NCI-H2081 treated with DMSO at 0.1 percent for 48 hours (cell line): ENCODE results near the gene CBR4.
"Not testable (repeated sequence)": the region's sequence is repeated elsewhere in the genome, so short reads cannot be mapped to it uniquely, and the experiment has no call there.

Source experiments
- DNase-seq: peaks from one replicate; lab custom pipeline; 2025; lab: John Stamatoyannopoulos, UW

Gene CBR4

DNA sequence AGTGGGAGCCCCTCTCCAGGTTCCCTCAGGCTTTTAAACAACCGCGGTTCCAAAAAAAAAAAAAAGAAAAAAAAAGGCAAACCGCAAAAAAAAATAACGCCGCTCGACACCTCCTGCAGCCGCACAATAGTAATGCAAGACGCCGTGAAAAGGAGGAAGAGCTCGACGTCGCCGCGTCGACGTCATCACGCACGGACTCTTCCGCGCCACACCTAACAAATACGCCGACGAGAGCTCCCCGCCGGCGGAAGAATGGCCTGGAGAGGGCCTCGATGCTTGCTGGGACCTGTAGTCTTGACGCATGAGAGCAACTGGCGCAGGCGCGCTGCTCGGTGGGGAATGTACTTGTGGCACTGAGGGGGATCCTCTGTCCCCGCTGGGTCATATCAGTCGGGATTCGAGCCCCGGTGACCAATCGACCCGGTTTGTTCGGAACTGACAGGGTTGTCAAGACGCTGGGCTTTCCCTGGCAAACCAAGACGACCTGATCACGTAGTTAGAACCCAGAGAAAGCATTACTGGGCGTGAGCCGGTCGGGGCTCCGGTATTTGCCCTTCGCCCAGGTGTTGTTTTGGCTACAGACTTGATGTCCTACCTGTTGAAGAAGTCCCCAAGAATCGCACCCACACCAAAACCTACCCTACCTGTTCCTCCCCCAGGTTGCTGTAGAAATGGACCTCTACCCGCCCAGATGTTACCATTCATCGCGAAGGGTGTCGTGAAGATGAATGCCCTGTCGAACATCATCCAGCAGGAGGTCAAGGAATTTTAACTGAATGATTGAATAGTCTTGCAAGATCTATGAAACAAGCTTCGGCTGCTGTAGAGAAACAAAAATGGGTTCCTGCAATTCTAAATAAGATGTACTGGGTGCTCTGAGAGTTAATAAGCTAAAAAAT is at the start of gene CBR4:
CBR4 (minus strand) TSS at position 131 of the 899 bp plus-strand sequence. CDS start 166 bp downstream, outside the sequence.
- DNase-seq, result peak; percentile 88

DNA sequence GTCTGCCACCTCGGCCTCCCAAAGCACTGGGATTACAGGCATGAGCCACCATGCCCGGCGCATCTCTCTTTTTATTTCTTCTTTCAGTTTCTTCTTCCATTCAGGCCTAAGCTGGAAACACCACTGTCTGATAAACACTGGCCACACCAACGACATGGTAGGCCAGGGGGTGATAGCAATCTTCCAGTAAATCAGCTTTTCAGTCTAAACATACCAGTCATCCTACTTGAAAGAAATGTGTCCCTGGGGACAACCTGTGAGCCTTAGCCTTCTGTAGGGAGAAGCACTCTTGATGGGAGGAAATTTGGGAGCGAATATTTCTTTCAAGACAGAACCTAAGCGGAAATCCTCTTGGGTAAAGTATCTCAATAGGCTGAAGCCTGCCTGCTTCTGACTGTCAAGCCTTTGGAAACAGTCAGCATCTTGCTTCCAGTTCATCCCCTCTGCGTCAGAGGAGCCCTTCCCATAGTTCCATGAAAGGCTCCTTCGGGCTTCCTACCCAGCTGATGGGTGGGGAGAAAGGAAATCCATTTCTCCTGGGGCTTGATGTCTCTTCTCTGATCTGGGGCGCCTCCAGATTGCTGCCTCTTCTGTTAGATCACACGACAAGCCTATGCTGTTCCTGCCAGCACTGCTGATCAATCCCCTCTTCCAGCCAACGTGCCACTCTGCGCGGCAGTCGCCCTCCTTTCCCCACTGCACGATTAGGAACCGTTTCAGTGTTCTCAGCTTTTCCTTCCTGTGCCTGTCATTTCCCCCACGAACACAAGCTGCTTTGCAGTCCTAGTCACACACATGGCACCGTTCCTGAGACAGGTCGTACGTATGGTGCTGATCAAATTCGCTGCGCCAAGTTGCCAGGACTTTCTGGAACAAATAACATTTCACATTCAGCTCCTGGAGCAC is 49.5 kb upstream of the CBR4 start:
- no peak for DNase-seq

- DNase-seq, result no peak
Measured at GRCh38 chr4:169058312-169058711, 48.3 kb upstream of the CBR4 start.

- no peak for DNase-seq
Measured at GRCh38 chr4:169054879-169055278, 44.8 kb upstream of the CBR4 start.

DNA sequence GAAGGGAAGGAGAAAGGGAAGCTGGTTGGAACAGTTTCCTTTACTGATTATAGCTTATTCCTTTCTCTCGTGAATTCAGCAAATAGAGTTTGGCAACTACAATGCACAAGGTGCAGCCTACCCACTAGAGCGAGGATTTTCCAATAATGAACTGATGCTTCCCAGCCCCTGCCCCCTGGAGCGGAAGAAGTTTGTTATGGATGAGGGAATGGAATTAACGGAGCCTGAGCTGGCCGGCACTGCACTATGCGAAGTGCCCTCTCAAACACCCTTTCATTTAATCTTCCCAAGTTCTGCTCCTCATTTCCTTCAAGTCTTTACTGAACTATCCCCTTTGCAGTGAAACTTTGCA is 42.5 kb upstream of the CBR4 start:
- no peak for DNase-seq

- no peak for DNase-seq
Measured at GRCh38 chr4:169051761-169052593, 41.9 kb upstream of the CBR4 start.

- DNase-seq, result no peak
Measured at GRCh38 chr4:169050881-169051760, 41.1 kb upstream of the CBR4 start.

DNA sequence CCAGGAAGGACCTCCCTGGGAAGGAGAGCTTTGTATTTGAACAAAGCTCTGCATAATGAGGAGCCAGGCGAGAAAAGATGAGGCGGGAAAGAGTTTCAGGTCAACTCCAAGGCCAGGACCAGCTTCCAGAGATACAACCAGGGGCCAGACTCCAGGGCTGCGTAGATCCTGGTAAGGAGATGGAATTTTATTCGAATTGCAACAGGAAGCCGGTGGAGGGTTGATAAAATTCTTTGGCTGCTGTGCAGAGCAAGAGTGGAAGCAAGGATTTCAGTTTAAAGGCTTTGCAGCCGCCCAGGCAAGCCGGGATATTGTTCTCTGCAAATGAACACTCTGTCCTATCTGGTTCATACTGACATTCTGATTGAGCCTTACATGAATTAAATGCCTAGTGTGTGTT is 40.2 kb upstream of the CBR4 start:
- DNase-seq, result no peak

DNA sequence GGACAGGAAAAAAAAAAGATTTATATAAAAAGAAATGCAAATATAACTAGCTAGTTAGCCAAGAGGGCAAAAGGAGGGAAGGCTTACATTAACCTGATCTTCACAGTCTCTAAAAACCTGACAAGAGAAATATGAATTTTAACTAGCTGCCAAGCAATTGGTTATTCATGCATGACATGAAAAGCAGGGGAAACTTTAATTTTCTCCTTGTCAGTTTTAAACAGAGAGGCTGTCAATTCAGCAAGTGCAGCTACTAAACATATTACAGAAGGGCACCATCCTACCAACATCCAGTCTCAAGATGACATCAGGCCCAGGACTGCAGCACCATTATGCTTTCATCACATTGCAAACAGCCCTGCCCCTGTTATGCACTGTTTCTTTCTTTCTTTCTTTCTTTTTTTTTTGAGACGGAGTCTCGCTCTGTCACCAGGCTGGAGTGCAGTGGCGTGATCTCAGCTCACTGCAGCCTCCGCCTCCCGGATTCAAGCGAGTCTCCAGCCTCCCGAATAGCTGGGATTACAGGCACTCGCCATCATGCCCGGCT is 38.9 kb upstream of the CBR4 start:
- no peak for DNase-seq

GRCh38 chr4:169047956-169048355 is 37.9 kb upstream of the CBR4 start:
- DNase-seq, result no peak

DNA sequence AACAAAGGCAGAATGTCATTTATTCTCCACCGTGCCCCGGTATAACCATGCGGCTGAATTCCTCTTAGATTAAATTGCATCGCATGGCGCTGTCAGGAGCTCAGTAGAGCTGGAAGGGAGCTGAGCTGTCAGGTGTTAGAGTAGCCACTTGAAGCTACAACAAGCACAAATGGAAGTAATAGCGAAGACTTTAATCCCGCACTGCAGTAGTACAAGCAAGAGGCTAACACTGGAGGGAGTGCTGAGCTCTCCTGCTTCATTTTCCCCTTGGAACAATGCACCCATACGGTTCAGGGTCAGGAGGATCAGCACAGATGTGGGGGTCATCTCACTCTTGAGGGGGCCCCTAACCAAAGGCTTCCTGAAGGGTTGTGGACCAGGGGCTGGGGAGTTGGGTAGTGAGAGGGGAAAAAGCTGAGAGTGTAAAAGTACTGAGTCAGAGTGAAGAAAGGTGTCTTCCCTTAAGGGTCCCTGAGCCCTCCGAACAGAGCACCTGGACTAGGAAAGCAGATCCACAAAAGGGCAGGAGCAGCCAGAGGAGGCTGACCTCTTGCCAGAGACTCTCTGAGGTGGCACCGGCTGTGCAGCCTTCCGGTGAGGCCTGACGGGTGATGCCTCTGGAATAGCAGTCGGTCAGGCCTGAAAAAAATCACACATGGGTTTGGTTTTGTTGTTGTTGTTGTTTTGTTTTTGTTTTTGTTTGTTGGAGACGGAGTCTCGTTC is 36.0 kb upstream of the CBR4 start:
- no peak for DNase-seq

DNA sequence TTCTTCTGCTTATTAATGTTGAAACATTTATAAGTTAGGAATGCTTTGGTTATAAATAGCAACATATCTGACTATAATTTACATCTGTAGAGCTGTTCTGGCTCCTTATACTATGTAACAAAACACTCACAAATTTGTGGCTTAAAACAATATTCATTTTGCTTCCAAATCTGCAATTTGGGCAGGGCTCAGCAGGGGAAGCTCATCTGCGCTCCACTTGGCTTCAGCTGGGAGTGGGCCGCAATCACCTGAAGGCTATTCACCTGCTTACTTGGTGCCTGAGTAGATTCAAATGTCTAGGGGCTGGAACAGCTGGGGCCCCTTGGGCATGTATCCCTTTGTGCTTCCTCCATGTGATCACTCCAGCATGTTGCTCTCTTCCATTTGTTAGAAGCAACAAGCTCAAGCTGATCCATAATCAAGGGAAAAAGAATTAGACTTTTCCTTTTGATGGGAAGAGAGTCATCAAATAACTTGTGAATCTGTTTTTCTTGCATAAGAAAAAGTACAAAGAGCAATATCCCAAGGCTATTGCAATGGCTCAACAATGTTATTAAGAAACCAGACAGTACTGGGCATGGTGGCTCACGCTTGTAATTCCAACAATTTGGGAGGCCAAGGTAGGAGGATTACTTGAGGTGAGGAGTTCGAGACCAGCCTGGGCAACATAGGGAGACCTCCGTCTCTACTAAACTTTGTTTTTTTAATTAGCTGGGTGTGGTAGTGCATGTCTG is 34.8 kb upstream of the CBR4 start:
- DNase-seq, result no peak

DNA sequence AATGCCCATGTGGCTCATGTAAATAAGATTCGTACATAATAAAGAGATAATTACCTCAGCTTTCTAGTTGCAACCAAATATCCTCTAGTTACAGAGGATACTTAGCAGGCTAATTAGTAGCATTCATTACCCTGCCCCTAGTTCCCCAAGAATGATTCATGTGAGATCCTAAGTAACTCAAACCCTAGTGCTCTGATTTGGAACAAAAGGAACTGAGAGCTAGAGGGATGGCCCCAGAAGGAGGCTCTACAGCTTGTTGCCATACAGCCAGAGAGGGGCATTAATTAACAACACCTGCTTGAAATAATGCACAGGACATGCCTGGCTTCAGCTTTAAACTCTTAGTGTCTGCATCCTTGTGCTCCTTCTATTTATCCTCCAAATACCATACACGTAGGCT is 32.6 kb upstream of the CBR4 start:
- DNase-seq, result no peak

GRCh38 chr4:169040559-169041261 is 30.7 kb upstream of the CBR4 start:
- no peak for DNase-seq

DNA sequence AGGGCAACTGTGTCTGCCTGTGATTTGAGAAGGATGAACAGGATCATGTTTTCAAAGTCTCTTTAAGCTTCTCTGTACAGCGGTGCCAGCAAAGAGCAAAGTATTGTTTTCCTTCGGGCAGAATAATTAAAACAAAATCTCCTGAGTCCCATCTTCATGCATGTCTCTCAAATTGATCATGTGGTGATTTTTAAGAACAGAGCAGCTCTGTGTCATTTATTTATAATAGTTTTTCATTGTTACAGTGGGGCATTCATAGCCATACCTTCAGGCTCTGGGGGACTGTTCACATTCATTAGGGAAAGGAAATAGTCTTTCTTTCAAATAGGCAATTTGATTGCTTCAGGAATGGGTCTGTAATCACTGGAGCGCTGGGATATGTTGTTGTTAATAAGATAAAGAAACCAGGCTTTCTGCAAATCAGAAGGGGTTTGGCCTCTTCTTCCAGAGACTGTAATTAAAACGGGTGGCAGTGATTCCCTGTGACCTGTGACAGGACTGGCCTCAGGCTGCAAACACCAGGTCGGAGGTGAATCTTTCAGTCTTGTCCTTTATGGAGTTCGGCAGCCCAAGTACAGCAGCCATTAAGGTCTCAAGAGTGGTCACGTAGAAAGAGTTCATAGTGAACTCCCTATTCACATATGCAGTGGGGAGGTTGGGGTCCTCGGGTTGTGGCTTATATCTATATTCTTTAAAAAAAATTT is 29.3 kb upstream of the CBR4 start:
- DNase-seq, result no peak

GRCh38 chr4:169037506-169037905 is 27.5 kb upstream of the CBR4 start:
- DNase-seq, result no peak

- DNase-seq, result not testable (repeated sequence)
Measured at GRCh38 chr4:169035871-169036620, 26.0 kb upstream of the CBR4 start.
